GM18498 (cell line): Measurements from ENCODE around the gene OR6X1.
"Not testable (repeated sequence)": the region's sequence is repeated elsewhere in the genome, so short reads cannot be mapped to it uniquely, and the experiment has no call there.

Experiments used
- ATAC-seq: cut with Tn5 transposase; IDR thresholded peaks from one replicate; pipeline ENCODE4 v1.9.1; 2021; ENCODE audit warnings: mild to moderate bottlenecking, moderate library complexity; ENCODE audit not compliant: unreplicated experiment

The OR6X1 gene

GRCh38 chr11:123755344-123755743, 1.0 kb upstream of the OR6X1 start:
- ATAC-seq = no peak

- no peak for ATAC-seq
Measured at GRCh38 chr11:123753110-123753509, 1.2 kb downstream of the OR6X1 start.

GRCh38 chr11:123751781-123752180, 2.5 kb downstream of the OR6X1 start:
- no peak for ATAC-seq

GRCh38 chr11:123748349-123748748, 6.0 kb downstream of the OR6X1 start:
- not testable (repeated sequence) for ATAC-seq

- no peak for ATAC-seq
Measured at GRCh38 chr11:123745764-123746451, 8.4 kb downstream of the OR6X1 start.

GRCh38 chr11:123742724-123743120, 11.6 kb downstream of the OR6X1 start:
- ATAC-seq = no peak

GRCh38 chr11:123742031-123742723, 12.1 kb downstream of the OR6X1 start:
- ATAC-seq = no peak

GRCh38 chr11:123741159-123742030, 12.9 kb downstream of the OR6X1 start, which contains the start of gene ZNF202:
Gene ZNF202, minus strand, starts transcription at chr11:123741660. Its CDS starts 10,772 bp downstream, at chr11:123730888.
- peak; percentile 99 for ATAC-seq

- ATAC-seq = peak; percentile 1
Measured at GRCh38 chr11:123740787-123741158, 13.5 kb downstream of the OR6X1 start.

GRCh38 chr11:123738374-123738773, 15.9 kb downstream of the OR6X1 start:
- ATAC-seq = no peak

GRCh38 chr11:123736769-123737168, 17.5 kb downstream of the OR6X1 start:
- ATAC-seq = no peak

- no peak for ATAC-seq
Measured at GRCh38 chr11:123729602-123730001, 24.7 kb downstream of the OR6X1 start.

GRCh38 chr11:123725995-123726655, 28.2 kb downstream of the OR6X1 start:
- no peak for ATAC-seq

GRCh38 chr11:123719452-123719851, 34.9 kb downstream of the OR6X1 start:
- ATAC-seq = no peak

GRCh38 chr11:123718469-123718868, 35.8 kb downstream of the OR6X1 start:
- ATAC-seq = no peak

- no peak for ATAC-seq
Measured at GRCh38 chr11:123718063-123718462, 36.3 kb downstream of the OR6X1 start.

GRCh38 chr11:123712627-123713026, 41.7 kb downstream of the OR6X1 start:
- ATAC-seq = not testable (repeated sequence)

- peak; percentile 55 for ATAC-seq
Measured at GRCh38 chr11:123707606-123708205, 46.6 kb downstream of the OR6X1 start.

- ATAC-seq = no peak
Measured at GRCh38 chr11:123707206-123707605, 47.1 kb downstream of the OR6X1 start.

- ATAC-seq = no peak
Measured at GRCh38 chr11:123704341-123704740, 50.0 kb downstream of the OR6X1 start.
